GM23248 (cell line): ENCODE results near the gene DBH.

Source experiments
- EZH2 ChIP-seq: fragments of 200-600 bp; sonication (generic); IDR thresholded peaks from 2 replicates; pipeline ENCODE4 v1.6.1; 2018; ENCODE audit warnings: antibody characterized with exemption, mild to moderate bottlenecking; ENCODE audit not compliant: insufficient read depth, poor library complexity, severe bottlenecking
- EZH2phosphoT487 ChIP-seq: fragments of 200-600 bp; sonication (generic); IDR thresholded peaks from 2 replicates; pipeline ENCODE4 v1.6.1; 2018; ENCODE audit warnings: antibody characterized with exemption, moderate library complexity, mild to moderate bottlenecking, low read depth; ENCODE audit not compliant: insufficient read depth

DNA sequence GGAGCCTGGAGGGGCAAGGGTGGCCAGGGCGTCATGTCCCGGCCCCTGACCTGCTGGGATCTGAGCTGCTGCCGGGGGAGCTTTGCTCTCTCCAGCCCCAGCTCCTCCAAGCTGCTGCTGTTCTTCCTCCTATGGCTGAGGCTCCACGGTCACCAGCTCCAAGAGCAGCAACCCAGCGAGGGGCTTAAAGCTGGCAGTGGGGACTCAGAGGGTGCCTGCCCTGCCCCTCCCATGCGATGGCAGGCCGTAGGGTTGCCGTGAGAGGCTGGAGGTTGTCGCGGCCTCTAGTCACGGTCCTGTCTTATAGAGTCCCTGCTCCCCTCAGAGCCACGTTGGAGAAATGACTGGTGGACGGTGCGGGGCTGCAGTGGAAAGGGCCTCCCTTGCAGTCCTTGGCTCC, 19.5 kb downstream of the DBH start:
- TF ChIP-seq EZH2phosphoT487 (no peak), EZH2 (no peak)
